Ectodermal cell (in vitro differentiated cells): ENCODE measurements around the gene FOXO6.

Experiments
- H3K27ac ChIP-seq: 2 replicates; pipeline ENCODE4 v1.7.0; 2013; ENCODE audit warnings: mild to moderate bottlenecking, low read depth, low read length; ENCODE audit not compliant: insufficient read depth, poor library complexity, severe bottlenecking
- H3K27me3 ChIP-seq: 2 replicates; pipeline ENCODE4 v1.7.0; 2013; ENCODE audit warnings: mild to moderate bottlenecking, low read length; ENCODE audit not compliant: insufficient read depth, control insufficient read depth, poor library complexity, severe bottlenecking
- H3K36me3 ChIP-seq: one replicate; pipeline ENCODE4 v1.7.0; 2013; ENCODE audit warnings: low read length; ENCODE audit not compliant: control insufficient read depth, insufficient read depth
- H3K4me1 ChIP-seq: one replicate; pipeline ENCODE4 v1.7.0; 2013; ENCODE audit warnings: low read length; ENCODE audit not compliant: control insufficient read depth, insufficient read depth
- H3K4me3 ChIP-seq: 2 replicates; pipeline ENCODE4 v1.7.0; 2013; ENCODE audit warnings: low read depth, low read length, control low read depth; ENCODE audit not compliant: insufficient read depth
- H3K9me3 ChIP-seq: 2 replicates; pipeline ENCODE4 v1.7.0; 2013; ENCODE audit warnings: mild to moderate bottlenecking, low read length, moderate library complexity; ENCODE audit not compliant: control insufficient read depth
- WGBS, 2 experiments: methylation state at CpG; one replicate each; pipeline ENCODE4 v1.1.7; 2013; ENCODE audit warnings: missing lambda C conversion rate in 2 of 2; 5-methylcytosine and 5-hydroxymethylcytosine counted together

The FOXO6 gene

DNA sequence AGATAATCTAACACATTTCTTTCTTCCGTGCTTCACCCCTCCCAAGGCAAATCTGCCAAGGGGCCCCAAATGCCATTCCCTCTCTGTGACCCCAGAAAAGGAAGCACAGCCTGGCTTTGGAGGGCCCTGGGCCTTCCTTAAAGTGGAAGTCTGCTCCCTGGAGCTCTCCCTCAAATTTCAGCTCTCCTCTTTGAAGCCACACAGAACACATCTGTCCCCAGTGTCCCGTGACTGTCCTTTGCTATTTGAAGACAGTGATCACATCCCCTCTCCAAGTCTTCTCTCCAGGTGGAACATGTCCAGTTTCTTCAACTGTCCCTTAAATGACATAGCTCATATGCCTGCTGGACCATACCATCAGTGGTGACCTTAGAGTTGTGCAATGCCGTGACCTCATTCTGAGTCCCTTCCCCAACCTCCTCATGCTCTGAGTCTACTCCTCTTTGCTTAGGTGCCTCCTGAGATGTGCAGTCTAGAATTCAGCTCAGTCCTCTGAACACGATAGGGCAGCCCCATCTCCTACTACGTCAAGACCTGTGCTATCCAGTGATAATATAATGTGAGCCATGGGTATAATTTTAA lies 18.4 kb upstream of the FOXO6 start:
- Histone ChIP-seq H3K4me1 (no peaks in the 10 kb centered on the region), H3K9me3 (no peaks in the 10 kb centered on the region), H3K27ac (no peak overlapping the region), H3K4me3 (no peak overlapping the region), H3K36me3 (no peaks in the 10 kb centered on the region), H3K27me3 (no peaks in the 10 kb centered on the region)
- WGBS, 2 experiments: 86 to 88% methylated on average over 4 of the region's 5 CpGs

DNA sequence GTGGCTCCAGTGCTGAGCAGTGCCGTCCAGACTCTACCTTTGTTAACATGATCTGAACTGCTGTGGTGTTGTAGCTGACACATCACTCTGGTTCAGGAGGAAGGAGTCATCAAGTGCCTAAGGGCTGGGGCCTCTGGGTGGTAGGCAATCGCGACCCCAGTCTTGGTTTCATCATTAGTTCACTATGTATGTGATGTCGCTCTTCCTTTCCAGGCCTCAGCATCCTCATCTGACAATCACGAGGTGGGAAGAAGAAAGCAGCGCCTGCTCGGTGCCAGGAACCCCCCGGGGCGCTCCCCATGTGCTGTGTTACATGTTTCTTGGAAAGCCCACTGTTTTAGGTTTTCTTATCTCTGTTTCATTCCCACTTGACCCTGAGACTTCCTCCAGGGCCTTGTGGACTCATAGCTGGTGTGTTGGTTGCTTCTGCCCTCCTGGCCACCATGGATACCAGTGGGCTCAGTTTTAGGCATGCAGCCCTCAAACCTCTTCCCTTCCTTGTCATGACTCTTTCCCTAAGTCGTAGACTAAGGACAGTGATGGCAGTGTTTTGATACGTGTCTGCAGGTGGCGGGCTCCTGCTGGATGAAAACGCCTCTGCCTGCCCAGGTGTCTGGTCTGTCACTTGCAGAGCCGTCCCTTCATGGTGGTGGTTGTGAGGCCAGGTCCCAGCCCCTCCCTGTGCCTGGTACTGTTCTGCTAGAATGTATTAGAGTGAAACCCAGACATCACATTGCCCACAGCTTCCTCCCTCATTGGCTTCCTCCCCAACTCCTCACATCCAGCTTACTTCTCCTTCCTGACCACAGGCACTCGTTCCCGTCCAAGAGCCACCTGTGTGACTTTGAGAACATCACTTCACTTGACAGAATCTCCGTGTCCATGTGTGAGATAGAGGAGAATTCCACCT lies 17.2 kb upstream of the FOXO6 start:
- no peaks in the 10 kb centered on the region for H3K4me1 ChIP-seq

GRCh38 chr1:41344708-41345159 lies 16.5 kb upstream of the FOXO6 start:
- H3K4me3 ChIP-seq: no peak overlapping the region
- H3K27ac ChIP-seq: no peak overlapping the region
- no peaks in the 10 kb centered on the region for H3K27me3 ChIP-seq
- no peaks in the 10 kb centered on the region for H3K4me1 ChIP-seq
- no peaks in the 10 kb centered on the region for H3K9me3 ChIP-seq
- WGBS, 2 experiments: 90 to 95% methylated on average over 5 of the region's 5 CpGs
- H3K36me3 ChIP-seq: no peaks in the 10 kb centered on the region

More for the DNA sequence above, 17.2 kb upstream of the FOXO6 start:
- 83 to 87% methylated on average over 17 of the region's 17 CpGs for WGBS, 2 experiments
- no peak overlapping the region for H3K4me3 ChIP-seq
- H3K27me3 ChIP-seq: no peaks in the 10 kb centered on the region
- no peaks in the 10 kb centered on the region for H3K9me3 ChIP-seq
- no peaks in the 10 kb centered on the region for H3K36me3 ChIP-seq
- H3K27ac ChIP-seq: no peak overlapping the region

- 84 to 89% methylated on average over 4 of the region's 4 CpGs for WGBS, 2 experiments
- Histone ChIP-seq H3K27me3 (no peaks in the 10 kb centered on the region), H3K9me3 (no peaks in the 10 kb centered on the region), H3K36me3 (no peaks in the 10 kb centered on the region), H3K4me1 (no peaks in the 10 kb centered on the region), H3K4me3 (no peak overlapping the region), H3K27ac (no peak overlapping the region)
These were observed 15.7 kb upstream of the FOXO6 start for GRCh38 chr1:41345434-41346075.

DNA sequence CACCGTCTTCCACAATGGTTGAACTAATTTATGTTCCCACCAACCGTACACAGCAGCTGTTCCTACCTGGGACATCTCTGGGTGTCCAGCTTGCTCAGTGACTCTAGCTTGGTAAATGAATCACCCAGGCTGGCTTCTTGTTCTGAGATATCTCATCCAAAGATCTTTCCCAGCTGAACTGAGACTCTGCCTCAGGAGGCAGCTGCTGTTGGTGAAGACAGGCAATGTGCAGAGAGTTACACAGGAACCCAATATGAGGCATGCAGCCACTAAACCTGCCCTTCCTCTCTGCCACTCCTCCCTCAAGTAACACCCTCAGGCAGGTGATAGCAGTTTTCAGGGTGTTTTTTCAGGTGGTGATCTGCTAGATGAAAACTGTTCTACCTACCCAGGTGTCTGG lies 14.0 kb upstream of the FOXO6 start:
- Histone ChIP-seq H3K27ac (no peak overlapping the region), H3K27me3 (no peaks in the 10 kb centered on the region), H3K36me3 (no peaks in the 10 kb centered on the region), H3K4me1 (no peaks in the 10 kb centered on the region), H3K9me3 (no peaks in the 10 kb centered on the region), H3K4me3 (no peak overlapping the region)
- WGBS, 2 experiments: 90 to 93% methylated on average over 2 of the region's 2 CpGs

GRCh38 chr1:41348394-41348793 lies 12.8 kb upstream of the FOXO6 start:
- Histone ChIP-seq H3K4me3 (no peak overlapping the region), H3K36me3 (no peaks in the 10 kb centered on the region), H3K27me3 (no peaks in the 10 kb centered on the region), H3K4me1 (no peaks in the 10 kb centered on the region), H3K27ac (no peak overlapping the region), H3K9me3 (no peaks in the 10 kb centered on the region)
- 82 to 94% methylated on average over 3 to 4 of the region's 4 CpGs for WGBS, 2 experiments

DNA sequence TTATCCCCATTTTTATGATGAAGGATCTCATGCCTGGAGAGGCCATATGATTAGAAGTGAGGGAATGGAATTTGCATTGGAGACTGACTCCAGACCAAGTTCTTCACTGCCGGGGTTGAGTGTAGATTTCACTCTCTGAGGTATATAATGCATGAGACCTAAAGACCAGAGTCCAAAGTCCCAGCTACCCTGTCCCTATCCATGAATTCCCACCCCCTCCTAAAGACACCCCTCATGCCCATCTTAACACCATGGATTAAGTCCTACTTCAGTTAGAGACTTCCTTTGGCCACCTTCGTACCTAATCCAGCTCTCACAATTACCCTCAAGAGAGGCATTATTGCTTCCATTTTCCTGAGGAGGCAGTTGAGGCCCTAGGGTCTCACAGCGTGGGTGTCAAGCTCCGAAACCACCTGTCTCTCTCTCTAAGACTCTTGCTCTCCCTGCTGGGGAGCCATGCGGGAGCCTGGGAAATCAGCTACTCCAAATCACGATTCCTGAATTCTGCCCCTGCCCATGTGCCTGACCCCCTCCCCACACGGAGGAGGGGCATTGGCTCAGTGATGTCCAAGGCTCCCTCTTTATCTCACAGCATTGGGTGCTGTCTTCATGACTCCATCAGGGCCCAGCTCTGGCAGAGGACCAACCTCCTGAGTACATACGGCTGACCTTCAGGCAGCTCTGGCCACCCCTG lies 11.7 kb upstream of the FOXO6 start:
- Histone ChIP-seq H3K36me3 (no peaks in the 10 kb centered on the region), H3K27ac (no peak overlapping the region), H3K9me3 (no peaks in the 10 kb centered on the region), H3K4me3 (no peak overlapping the region), H3K4me1 (no peaks in the 10 kb centered on the region), H3K27me3 (no peaks in the 10 kb centered on the region)
- WGBS, 2 experiments: 90% methylated on average over 8 of the region's 8 CpGs

- no peaks in the 10 kb centered on the region for H3K27me3 ChIP-seq
- WGBS, 2 experiments: 79 to 91% methylated on average over 2 of the region's 2 CpGs
- no peaks in the 10 kb centered on the region for H3K4me1 ChIP-seq
- no peaks in the 10 kb centered on the region for H3K9me3 ChIP-seq
- no peaks in the 10 kb centered on the region for H3K36me3 ChIP-seq
- no peak overlapping the region for H3K27ac ChIP-seq
- no peak overlapping the region for H3K4me3 ChIP-seq
These were observed 11.2 kb upstream of the FOXO6 start for GRCh38 chr1:41350055-41350378.

DNA sequence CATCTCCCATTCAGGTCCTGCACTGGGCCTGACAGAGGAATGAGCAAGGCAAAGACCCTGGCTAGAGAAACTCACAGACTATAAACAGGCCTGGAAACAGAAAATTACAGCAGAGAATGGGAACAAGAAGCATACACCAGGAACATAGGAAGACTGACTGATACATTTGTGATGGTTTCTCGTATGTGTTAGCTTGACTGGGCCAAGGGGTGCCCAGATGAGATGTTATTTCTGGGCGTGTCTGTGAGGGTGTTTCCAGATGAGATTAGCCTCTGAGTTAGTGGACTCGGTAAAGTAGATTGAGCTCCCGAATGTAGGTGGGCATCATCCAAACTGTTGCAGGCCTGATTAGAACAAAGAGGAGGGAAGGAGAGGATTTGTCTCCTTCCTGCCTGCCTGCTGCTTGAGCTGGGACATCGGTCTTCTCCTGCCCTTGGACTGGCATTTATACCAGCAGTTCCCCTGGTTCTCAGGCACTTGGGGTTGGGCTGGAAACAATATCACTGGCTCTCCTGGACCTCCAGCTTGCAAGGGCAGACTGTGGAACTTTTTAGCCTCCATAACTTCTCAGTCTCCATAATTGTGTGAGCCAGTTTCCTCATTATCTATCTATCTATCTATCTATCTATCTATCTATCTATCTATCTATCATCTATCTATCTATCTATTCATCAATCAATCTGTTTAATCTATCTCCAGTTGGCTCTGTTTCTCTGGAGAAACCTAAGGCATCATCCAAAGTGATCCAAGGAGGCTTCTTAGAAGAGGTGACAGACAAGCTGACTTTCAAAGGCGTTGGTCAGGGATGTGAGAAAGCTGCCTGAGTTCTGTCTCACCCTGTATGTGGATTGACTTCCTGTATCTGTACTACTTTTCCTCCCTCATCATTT lies 9.7 kb upstream of the FOXO6 start:
- no peaks in the 10 kb centered on the region for H3K4me1 ChIP-seq
- 91 to 93% methylated on average over 6 of the region's 6 CpGs for WGBS, 2 experiments
- H3K27ac ChIP-seq: no peak overlapping the region
- H3K27me3 ChIP-seq: no peaks in the 10 kb centered on the region
- no peaks in the 10 kb centered on the region for H3K36me3 ChIP-seq
- no peaks in the 10 kb centered on the region for H3K9me3 ChIP-seq
- no peak overlapping the region for H3K4me3 ChIP-seq
